GM23338 (cell line): ENCODE results near the gene SIRT7.

Source experiments
- CREB1 ChIP-seq: fragments of 250-450 bp; sonication (Bioruptor Pico); IDR thresholded peaks from 2 replicates; pipeline ENCODE4 v1.5.0; 2020; ENCODE audit warnings: low read depth, mild to moderate bottlenecking, moderate library complexity
- CTCF ChIP-seq, 2 experiments: fragments of 200-600 bp in 1 of 2; sonication (generic) in 1 of 2; conservative IDR thresholded peaks; 2 replicates each; pipeline versions ENCODE4 v1.5.1 to v1.6.1; 2016 to 2017; ENCODE audit warnings: antibody characterized with exemption in 2 of 2, low read depth in 2 of 2, mild to moderate bottlenecking in 2 of 2, moderate library complexity in 1 of 2
- EZH2 ChIP-seq: fragments of 200-600 bp; sonication (generic); IDR thresholded peaks from one replicate; pipeline ENCODE4 v1.8.0; 2017; ENCODE audit warnings: antibody characterized with exemption, mild to moderate bottlenecking, low read depth; ENCODE audit not compliant: unreplicated experiment
- POLR2AphosphoS5 ChIP-seq: IDR thresholded peaks from 2 replicates; pipeline ENCODE4 v1.6.1; 2016; ENCODE audit warnings: antibody characterized with exemption, low read depth
- REST ChIP-seq: IDR thresholded peaks from one replicate; pipeline ENCODE4 v1.6.1; 2018; ENCODE audit warnings: antibody characterized with exemption; ENCODE audit not compliant: unreplicated experiment
- STAT1 ChIP-seq: IDR thresholded peaks from one replicate; pipeline ENCODE4 v1.6.1; 2016; ENCODE audit warnings: antibody characterized with exemption; ENCODE audit not compliant: unreplicated experiment
- ZNF462 ChIP-seq: fragments of 250-450 bp; sonication (Bioruptor Pico); IDR thresholded peaks from 2 replicates; pipeline ENCODE4 v1.5.0; 2020; ENCODE audit warnings: mild to moderate bottlenecking, moderate library complexity

- no peak for TF ChIP-seq CTCF (conservative IDR thresholded peaks at IDR 0.05; ENCODE audit: low read depth in 2 of 2)
- no peak for TF ChIP-seq POLR2AphosphoS5
- no peak for TF ChIP-seq EZH2
- no peak for TF ChIP-seq REST
- no peak for TF ChIP-seq ZNF462 (CRISPR knock-in tag)
- TF ChIP-seq CREB1 = no peak
- no peak for TF ChIP-seq STAT1
These were observed 6.9 kb upstream of the SIRT7 start for GRCh38 chr17:81924557-81925532.
